Measurements from ENCODE around the gene CBL.

CBL gene

GRCh38 chr11:119249671-119250010 lies 43.5 kb downstream of the CBL start:
- TF ChIP-seq, protein P1, sequence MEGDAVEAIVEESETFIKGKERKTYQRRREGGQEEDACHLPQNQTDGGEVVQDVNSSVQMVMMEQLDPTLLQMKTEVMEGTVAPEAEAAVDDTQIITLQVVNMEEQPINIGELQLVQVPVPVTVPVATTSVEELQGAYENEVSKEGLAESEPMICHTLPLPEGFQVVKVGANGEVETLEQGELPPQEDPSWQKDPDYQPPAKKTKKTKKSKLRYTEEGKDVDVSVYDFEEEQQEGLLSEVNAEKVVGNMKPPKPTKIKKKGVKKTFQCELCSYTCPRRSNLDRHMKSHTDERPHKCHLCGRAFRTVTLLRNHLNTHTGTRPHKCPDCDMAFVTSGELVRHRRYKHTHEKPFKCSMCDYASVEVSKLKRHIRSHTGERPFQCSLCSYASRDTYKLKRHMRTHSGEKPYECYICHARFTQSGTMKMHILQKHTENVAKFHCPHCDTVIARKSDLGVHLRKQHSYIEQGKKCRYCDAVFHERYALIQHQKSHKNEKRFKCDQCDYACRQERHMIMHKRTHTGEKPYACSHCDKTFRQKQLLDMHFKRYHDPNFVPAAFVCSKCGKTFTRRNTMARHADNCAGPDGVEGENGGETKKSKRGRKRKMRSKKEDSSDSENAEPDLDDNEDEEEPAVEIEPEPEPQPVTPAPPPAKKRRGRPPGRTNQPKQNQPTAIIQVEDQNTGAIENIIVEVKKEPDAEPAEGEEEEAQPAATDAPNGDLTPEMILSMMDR (IDR thresholded peaks at IDR 0.05; ENCODE audit: insufficient read depth, low read length, missing control alignments): no peak
- no peak overlapping the region for H3K4me3 ChIP-seq (ENCODE audit: low read depth, low read length)
- CTCF ChIA-PET: interaction anchor here (1.1 to 2.2 kb wide), 2 partner anchors 20 to 35 kb away, joined by 4 to 9 read pairs; no protein-coding TSS in a partner anchor
- POLR2A ChIA-PET: no interaction called here
- no peak for DNase-seq (ENCODE audit: low read depth, low spot score)

DNA sequence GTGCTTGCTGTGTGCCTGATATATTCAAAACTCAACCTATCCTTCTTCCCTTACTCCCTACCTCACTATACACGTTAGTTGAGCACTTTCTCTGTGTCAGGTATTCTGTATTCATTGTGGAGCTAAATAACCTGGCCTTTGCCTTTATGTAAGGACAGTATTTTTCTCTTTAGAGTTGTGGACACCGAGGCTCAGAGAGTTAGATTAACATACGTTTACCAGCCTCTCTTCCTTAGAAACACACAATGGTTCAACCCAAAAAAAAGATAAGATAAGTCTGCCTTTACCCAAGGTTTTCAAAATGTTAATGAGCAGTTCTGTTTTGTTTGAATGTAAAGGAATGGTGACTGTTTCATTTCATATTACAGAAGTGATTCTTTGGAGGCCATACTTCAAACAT lies 45.0 kb downstream of the CBL start:
- H3K4me3 ChIP-seq (ENCODE audit: low read depth, low read length): no peak overlapping the region
- CTCF ChIA-PET: no interaction called here
- POLR2A ChIA-PET: no interaction called here
- TF ChIP-seq, protein P1 (IDR thresholded peaks at IDR 0.05; ENCODE audit: insufficient read depth, low read length, missing control alignments): no peak
- DNase-seq (ENCODE audit: low read depth, low spot score): no peak

DNA sequence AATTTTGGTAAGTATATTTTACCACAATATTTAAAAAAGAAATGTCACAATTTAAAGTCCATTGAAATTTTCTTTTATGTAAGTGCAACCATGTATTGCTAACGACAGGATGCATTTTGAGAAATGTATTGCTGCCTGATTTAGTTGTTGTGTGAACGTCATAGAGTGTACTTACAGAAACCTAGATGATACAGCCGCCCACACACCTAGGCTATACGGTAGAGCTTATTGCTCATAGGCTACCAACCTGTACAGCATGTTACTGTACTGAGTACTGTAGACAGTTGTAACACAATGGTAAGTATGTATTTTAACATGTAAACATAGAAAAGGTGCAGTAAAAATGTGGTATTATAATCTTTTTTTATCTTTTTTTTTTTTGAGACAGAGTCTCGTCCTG lies 48.1 kb downstream of the CBL start:
- TF ChIP-seq, protein P1 (IDR thresholded peaks at IDR 0.05; ENCODE audit: insufficient read depth, low read length, missing control alignments): no peak
- ChIA-PET CTCF (no interaction called here), POLR2A (interaction anchor here (0.7 kb wide), 1 partner anchor 498 kb away, joined by 5 read pairs; no protein-coding TSS in a partner anchor)
- no peak for DNase-seq (ENCODE audit: low read depth, low spot score)
- no peak overlapping the region for H3K4me3 ChIP-seq (ENCODE audit: low read depth, low read length)

- DNase-seq (ENCODE audit: low read depth, low spot score): no peak
- ChIA-PET POLR2A (no interaction called here), CTCF (no interaction called here)
- no peak overlapping the region for H3K4me3 ChIP-seq (ENCODE audit: low read depth, low read length)
- TF ChIP-seq, protein P1 (IDR thresholded peaks at IDR 0.05; ENCODE audit: insufficient read depth, low read length, missing control alignments): no peak
Measured at GRCh38 chr11:119258180-119258579, 52.0 kb downstream of the CBL start.

DNA sequence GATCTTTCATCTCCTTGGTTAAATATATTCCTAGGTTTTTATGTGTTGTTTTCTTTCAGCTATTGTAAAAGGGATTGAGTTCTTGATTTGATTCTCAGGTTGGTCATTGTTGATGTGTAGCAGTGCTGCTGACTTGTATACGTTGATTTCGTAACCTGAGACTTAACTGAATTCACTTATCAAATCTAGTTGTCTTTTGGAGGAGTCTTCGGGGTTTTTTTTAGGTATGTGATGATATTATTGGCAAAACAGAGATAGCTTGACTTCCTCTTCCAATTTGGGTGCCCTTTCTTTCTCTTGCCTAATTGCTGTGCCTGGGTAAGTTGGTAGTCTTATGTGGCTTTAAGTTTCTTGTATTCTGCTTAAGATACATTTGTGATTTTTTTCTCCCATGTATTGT lies 52.8 kb downstream of the CBL start:
- DNase-seq (ENCODE audit: low read depth, low spot score): no peak
- no peak overlapping the region for H3K4me3 ChIP-seq (ENCODE audit: low read depth, low read length)
- POLR2A ChIA-PET: no interaction called here
- TF ChIP-seq, protein P1 (IDR thresholded peaks at IDR 0.05; ENCODE audit: insufficient read depth, low read length, missing control alignments): no peak
- CTCF ChIA-PET: interaction anchor here (0.8 to 3.5 kb wide), 4 partner anchors 26 to 94 kb away, joined by 3 to 24 read pairs (median 6); partner anchors contain the start of gene CBL

GRCh38 chr11:119262668-119263351 lies 56.7 kb downstream of the CBL start:
- TF ChIP-seq, protein P1 (IDR thresholded peaks at IDR 0.05; ENCODE audit: insufficient read depth, low read length, missing control alignments): no peak
- POLR2A ChIA-PET: interaction anchor here (0.5 to 0.6 kb wide), 2 partner anchors 161 to 194 kb away, joined by 3 read pairs; partner anchors contain the start of gene DPAGT1
- DNase-seq (ENCODE audit: low read depth, low spot score): no peak
- CTCF ChIA-PET: interaction anchor here (0.7 to 3.1 kb wide), 6 partner anchors 11 to 61 kb away, joined by 4 to 14 read pairs (median 6); partner anchors contain the start of gene CBL
- no peak overlapping the region for H3K4me3 ChIP-seq (ENCODE audit: low read depth, low read length)
